GM18498 (cell line): ENCODE data around the gene TFCP2L1.

Experiments used
- ATAC-seq: cut with Tn5 transposase; IDR thresholded peaks from one replicate; pipeline ENCODE4 v1.9.1; 2021; ENCODE audit warnings: mild to moderate bottlenecking, moderate library complexity; ENCODE audit not compliant: unreplicated experiment

Gene TFCP2L1

GRCh38 chr2:121179467-121179866, 105.5 kb downstream of the TFCP2L1 start:
- ATAC-seq: no peak

GRCh38 chr2:121178730-121179129, 106.3 kb downstream of the TFCP2L1 start:
- ATAC-seq: no peak

GRCh38 chr2:121177896-121178295, 107.1 kb downstream of the TFCP2L1 start:
- no peak for ATAC-seq

GRCh38 chr2:121175326-121175725, 109.7 kb downstream of the TFCP2L1 start:
- no peak for ATAC-seq

GRCh38 chr2:121173806-121174205, 111.2 kb downstream of the TFCP2L1 start:
- no peak for ATAC-seq

- ATAC-seq: no peak
Measured at GRCh38 chr2:121173112-121173511, 111.9 kb downstream of the TFCP2L1 start.

GRCh38 chr2:121172456-121172855, 112.5 kb downstream of the TFCP2L1 start:
- ATAC-seq: no peak

- no peak for ATAC-seq
Measured at GRCh38 chr2:121171625-121172119, 113.3 kb downstream of the TFCP2L1 start.

- no peak for ATAC-seq
Measured at GRCh38 chr2:121170577-121170976, 114.4 kb downstream of the TFCP2L1 start.

GRCh38 chr2:121167411-121167810, 117.6 kb downstream of the TFCP2L1 start:
- no peak for ATAC-seq
